Stimulated activated naive CD8-positive, alpha-beta T cell treated with anti-CD3 and anti-CD28 coated beads, Interleukin-15, amount 100 ng/mL, for 72 hours (primary cell): ENCODE measurements around the gene CBX2.
A peak's percentile ranks its signal among the peaks of the same experiment; 100 is the strongest.

ENCODE experiments used
- ATAC-seq: fragments of 150-1000 bp; cut with Tn5 transposase; 2 replicates; pipeline ENCODE4 v1.10.0; 2021; ENCODE audit warnings: mild to moderate bottlenecking, moderate library complexity
- DNase-seq, 2 donors: peaks; one replicate each; pipeline ENCODE4 v3.0.0; 2021 to 2022
- H3K27ac Mint-ChIP-seq, 2 donors: one replicate each; pipeline ENCODE4 v1.8.0; 2022; ENCODE audit warnings: mild to moderate bottlenecking in 2 of 2, mixed read lengths in 2 of 2, moderate library complexity in 2 of 2
- H3K27me3 Mint-ChIP-seq: one replicate; pipeline ENCODE4 v1.8.0; 2022; ENCODE audit warnings: mixed read lengths
- H3K4me1 Mint-ChIP-seq: one replicate; pipeline ENCODE4 v1.8.0; 2022; ENCODE audit warnings: mild to moderate bottlenecking, mixed read lengths
- H3K4me3 Mint-ChIP-seq, 2 donors: one replicate each; pipeline ENCODE4 v1.8.0; 2022; ENCODE audit warnings: mild to moderate bottlenecking in 2 of 2, mixed read lengths in 2 of 2, moderate library complexity in 1 of 2
- H3K9me3 Mint-ChIP-seq, 2 donors: one replicate each; pipeline ENCODE4 v1.8.0; 2022; ENCODE audit warnings: mixed read lengths in 2 of 2

CBX2 gene

GRCh38 chr17:79777894-79778503, at the start of gene CBX2:
TSS of gene CBX2 (plus strand) at chr17:79778148. CDS start at chr17:79778236, 88 bp downstream.
- DNase-seq (peak; percentile 76 to 80), ATAC-seq (peak; percentile 80)
- peak within 1 kb of the TSS in 1 of 2 donors; percentile 6 for H3K27ac Mint-ChIP-seq
- peak within 1 kb of the TSS; percentile 92 to 97 for H3K4me3 Mint-ChIP-seq
- peaks cover 49% of the 10 kb centered on the region for H3K4me1 Mint-ChIP-seq
- no peaks in the 10 kb centered on the region for H3K9me3 Mint-ChIP-seq
- H3K27me3 Mint-ChIP-seq = peaks cover 90% of the 10 kb centered on the region

- H3K4me1 Mint-ChIP-seq = peaks cover 34% of the 10 kb centered on the region
- H3K27ac Mint-ChIP-seq = peak overlapping the region; percentile 83 to 86
- peak; percentile 76 to 89 for DNase-seq
- no peaks in the 10 kb centered on the region for H3K9me3 Mint-ChIP-seq
- peak overlapping the region; percentile 80 to 86 for H3K4me3 Mint-ChIP-seq
- peak; percentile 84 for ATAC-seq
- H3K27me3 Mint-ChIP-seq = no peaks in the 10 kb centered on the region
These were observed 49.6 kb upstream of the CBX2 start for GRCh38 chr17:79728169-79728907.

- H3K4me1 Mint-ChIP-seq = peaks cover 39% of the 10 kb centered on the region
- no peaks in the 10 kb centered on the region for H3K9me3 Mint-ChIP-seq
- H3K27me3 Mint-ChIP-seq = no peaks in the 10 kb centered on the region
- ATAC-seq = peak; percentile 35
- peak in 1 of 2 donors; percentile 32 for DNase-seq
- H3K4me3 Mint-ChIP-seq = peak overlapping the region in 1 of 2 donors; percentile 55
- H3K27ac Mint-ChIP-seq = peak overlapping the region in 1 of 2 donors; percentile 54
These were observed 49.0 kb upstream of the CBX2 start for GRCh38 chr17:79728908-79729471.

GRCh38 chr17:79729761-79730160, 48.2 kb upstream of the CBX2 start:
- no peaks in the 10 kb centered on the region for H3K27me3 Mint-ChIP-seq
- peaks cover 39% of the 10 kb centered on the region for H3K4me1 Mint-ChIP-seq
- no peak overlapping the region for H3K27ac Mint-ChIP-seq
- no peak for DNase-seq
- ATAC-seq = no peak
- H3K4me3 Mint-ChIP-seq = no peak overlapping the region
- no peaks in the 10 kb centered on the region for H3K9me3 Mint-ChIP-seq

- ATAC-seq (no peak), DNase-seq (no peak)
- peaks cover 39% of the 10 kb centered on the region for H3K4me1 Mint-ChIP-seq
- H3K27me3 Mint-ChIP-seq = no peaks in the 10 kb centered on the region
- H3K9me3 Mint-ChIP-seq = no peaks in the 10 kb centered on the region
- H3K27ac Mint-ChIP-seq = no peak overlapping the region
- H3K4me3 Mint-ChIP-seq = no peak overlapping the region
These were observed 47.5 kb upstream of the CBX2 start for GRCh38 chr17:79730437-79730768.

GRCh38 chr17:79730769-79731483, 47.0 kb upstream of the CBX2 start, which contains the start of gene ENPP7:
TSS of gene ENPP7 (plus strand) at chr17:79730943. CDS start at chr17:79731140, 197 bp downstream.
- no peak for DNase-seq
- H3K27ac Mint-ChIP-seq = no peak within 1 kb of the TSS
- peak within 1 kb of the TSS in 1 of 2 donors; percentile 19 for H3K4me3 Mint-ChIP-seq

GRCh38 chr17:79732254-79732653, 45.7 kb upstream of the CBX2 start:
- Mint-ChIP-seq H3K9me3 (no peaks in the 10 kb centered on the region), H3K27me3 (no peaks in the 10 kb centered on the region), H3K4me1 (peaks cover 39% of the 10 kb centered on the region), H3K4me3 (peak overlapping the region; percentile 64 to 80), H3K27ac (no peak overlapping the region)
- DNase-seq = no peak
- ATAC-seq = no peak

More at GRCh38 chr17:79730769-79731483, 47.0 kb upstream of the CBX2 start, which contains the start of gene ENPP7:
- no peak for ATAC-seq
- Mint-ChIP-seq H3K4me1 (peaks cover 39% of the 10 kb centered on the region), H3K9me3 (no peaks in the 10 kb centered on the region), H3K27me3 (no peaks in the 10 kb centered on the region)

- DNase-seq = no peak
- Mint-ChIP-seq H3K27me3 (peaks cover 3% of the 10 kb centered on the region), H3K4me3 (peak overlapping the region; percentile 64 to 80), H3K9me3 (no peaks in the 10 kb centered on the region), H3K4me1 (peaks cover 35% of the 10 kb centered on the region), H3K27ac (peak overlapping the region; percentile 83 to 96)
- ATAC-seq = no peak
These were observed 44.9 kb upstream of the CBX2 start for GRCh38 chr17:79732804-79733691.

- no peaks in the 10 kb centered on the region for H3K9me3 Mint-ChIP-seq
- H3K27ac Mint-ChIP-seq = no peak overlapping the region
- H3K4me3 Mint-ChIP-seq = peak overlapping the region in 1 of 2 donors; percentile 80
- DNase-seq (no peak), ATAC-seq (no peak)
- H3K27me3 Mint-ChIP-seq = peaks cover 10% of the 10 kb centered on the region
- H3K4me1 Mint-ChIP-seq = peaks cover 28% of the 10 kb centered on the region
These were observed 44.3 kb upstream of the CBX2 start for GRCh38 chr17:79733692-79734070.

- no peak overlapping the region for H3K4me3 Mint-ChIP-seq
- DNase-seq (no peak), ATAC-seq (no peak)
- no peaks in the 10 kb centered on the region for H3K9me3 Mint-ChIP-seq
- peaks cover 20% of the 10 kb centered on the region for H3K4me1 Mint-ChIP-seq
- H3K27ac Mint-ChIP-seq = no peak overlapping the region
- peaks cover 24% of the 10 kb centered on the region for H3K27me3 Mint-ChIP-seq
These were observed 42.9 kb upstream of the CBX2 start for GRCh38 chr17:79735096-79735495.

GRCh38 chr17:79737046-79737921, 40.7 kb upstream of the CBX2 start:
- no peak overlapping the region for H3K27ac Mint-ChIP-seq
- H3K4me3 Mint-ChIP-seq = no peak overlapping the region
- ATAC-seq (no peak), DNase-seq (no peak)
- H3K9me3 Mint-ChIP-seq = no peaks in the 10 kb centered on the region
- peaks cover 23% of the 10 kb centered on the region for H3K4me1 Mint-ChIP-seq
- H3K27me3 Mint-ChIP-seq = peaks cover 46% of the 10 kb centered on the region

- Mint-ChIP-seq H3K4me3 (no peak overlapping the region), H3K9me3 (no peaks in the 10 kb centered on the region), H3K27me3 (peaks cover 50% of the 10 kb centered on the region), H3K27ac (no peak overlapping the region), H3K4me1 (peaks cover 17% of the 10 kb centered on the region)
- DNase-seq = no peak
- ATAC-seq = no peak
These were observed 39.9 kb upstream of the CBX2 start for GRCh38 chr17:79737922-79738578.

GRCh38 chr17:79738643-79739042, 39.3 kb upstream of the CBX2 start:
- no peak overlapping the region for H3K27ac Mint-ChIP-seq
- peaks cover 11% of the 10 kb centered on the region for H3K4me1 Mint-ChIP-seq
- peaks cover 55% of the 10 kb centered on the region for H3K27me3 Mint-ChIP-seq
- H3K4me3 Mint-ChIP-seq = no peak overlapping the region
- ATAC-seq (no peak), DNase-seq (no peak)
- H3K9me3 Mint-ChIP-seq = no peaks in the 10 kb centered on the region
